IgD-negative memory B cell (primary cell): Measurements from ENCODE around the gene ANKRD13B. TPM values are rescaled to one million over a fixed set of nuclear protein-coding genes. Genes with fewer than 3 reads are reported as not detected.

Experiments used
- H3K27ac Mint-ChIP-seq, 3 donors: one replicate each; pipeline ENCODE4 v1.8.0; 2020 to 2022; ENCODE audit warnings: mild to moderate bottlenecking in 3 of 3, mixed read lengths in 3 of 3, moderate library complexity in 1 of 3
- H3K27me3 Mint-ChIP-seq: one replicate; pipeline ENCODE4 v1.8.0; 2021; ENCODE audit warnings: mixed read lengths
- H3K36me3 Mint-ChIP-seq: one replicate; pipeline ENCODE4 v1.8.0; 2020; ENCODE audit warnings: mild to moderate bottlenecking, mixed read lengths
- H3K4me1 Mint-ChIP-seq, 3 donors: one replicate each; pipeline ENCODE4 v1.8.0; 2020 to 2022; ENCODE audit warnings: mixed read lengths in 3 of 3, mild to moderate bottlenecking in 1 of 3
- H3K4me3 Mint-ChIP-seq, 4 donors: one replicate each; pipeline ENCODE4 v1.8.0; 2020 to 2022; ENCODE audit warnings: mild to moderate bottlenecking in 4 of 4, mixed read lengths in 4 of 4, moderate library complexity in 3 of 4
- H3K9me3 Mint-ChIP-seq, 3 donors: one replicate each; pipeline ENCODE4 v1.8.0; 2020 to 2021; ENCODE audit warnings: mixed read lengths in 3 of 3, mild to moderate bottlenecking in 1 of 3
- polyA plus RNA-seq: library from polyadenylated mRNA; unstranded; fragments of 300-500 nt; fragmentation: Illumina TruSeq; gene quantifications from one replicate; pipeline ENCODE4 v1.2.3, GENCODE V29; 2021

ANKRD13B gene
- polyA plus RNA-seq, 1 donor from 2014 or later: not detected

GRCh38 chr17:29612404-29613280, 19.7 kb downstream of the ANKRD13B start:
- no peaks in the 10 kb centered on the region for H3K36me3 Mint-ChIP-seq
- H3K27ac Mint-ChIP-seq: no peak overlapping the region
- peak overlapping the region in 2 of 4 donors; percentile 50 to 63 for H3K4me3 Mint-ChIP-seq
- peaks cover 6% of the 10 kb centered on the region for H3K27me3 Mint-ChIP-seq
- H3K9me3 Mint-ChIP-seq: no peaks in the 10 kb centered on the region
- H3K4me1 Mint-ChIP-seq: peaks cover 13 to 24% (median 14%) of the 10 kb centered on the region in 3 donors

DNA sequence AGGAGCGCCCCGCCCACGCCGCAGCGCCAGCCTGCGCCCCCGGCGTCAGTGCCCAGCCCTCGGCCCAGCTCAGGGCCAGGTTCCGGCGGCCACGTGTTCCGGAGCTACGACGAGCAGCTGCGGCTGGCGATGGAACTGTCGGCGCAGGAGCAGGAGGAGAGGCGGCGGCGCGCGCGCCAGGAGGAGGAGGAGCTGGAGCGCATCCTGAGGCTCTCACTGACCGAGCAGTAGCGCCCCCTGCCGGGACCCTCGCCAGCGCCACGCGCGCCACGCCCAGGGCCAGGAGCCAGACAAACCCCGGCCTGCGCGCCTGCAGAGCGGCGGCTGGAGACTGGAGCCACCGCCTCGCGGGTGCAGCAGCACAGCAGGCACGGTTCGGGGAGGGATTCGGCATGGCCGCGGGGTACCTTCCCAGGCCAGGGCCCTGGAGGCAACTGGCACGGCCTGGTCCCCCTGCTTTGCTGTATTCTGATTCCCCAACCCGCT, 20.5 kb downstream of the ANKRD13B start:
- Mint-ChIP-seq H3K27me3 (peaks cover 6% of the 10 kb centered on the region), H3K36me3 (no peaks in the 10 kb centered on the region), H3K4me3 (peak overlapping the region in 3 of 4 donors; percentile 38 to 87 (median 79)), H3K4me1 (peaks cover 13 to 24% (median 14%) of the 10 kb centered on the region in 3 donors), H3K9me3 (no peaks in the 10 kb centered on the region), H3K27ac (peak overlapping the region in 1 of 3 donors; percentile 14)

DNA sequence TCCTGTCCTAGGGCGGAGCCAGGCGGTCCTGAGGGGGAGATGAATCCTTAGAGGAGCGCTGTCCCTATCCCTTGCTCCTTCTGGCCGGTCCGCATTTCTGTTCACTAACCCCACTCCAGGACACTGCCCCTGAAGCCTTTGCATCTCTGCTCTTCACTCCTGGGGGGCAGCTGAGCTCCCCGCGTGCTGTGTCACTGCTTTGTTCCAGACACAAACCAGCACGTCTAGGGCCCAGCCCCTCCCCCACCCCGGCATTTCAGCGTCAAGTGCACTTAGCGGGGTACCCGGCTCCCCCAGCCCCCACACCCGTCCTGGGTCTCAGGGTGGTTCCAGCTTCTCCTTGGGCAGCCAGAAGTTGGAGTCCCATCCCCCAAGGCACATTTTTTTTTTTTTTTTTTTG, 20.9 kb downstream of the ANKRD13B start:
- Mint-ChIP-seq H3K27me3 (peaks cover 6% of the 10 kb centered on the region), H3K4me3 (peak overlapping the region in 2 of 4 donors; percentile 79 to 87), H3K4me1 (peaks cover 13 to 24% (median 14%) of the 10 kb centered on the region in 3 donors), H3K9me3 (no peaks in the 10 kb centered on the region), H3K27ac (peak overlapping the region in 1 of 3 donors; percentile 14), H3K36me3 (no peaks in the 10 kb centered on the region)

GRCh38 chr17:29614349-29615047, 21.6 kb downstream of the ANKRD13B start:
- H3K27ac Mint-ChIP-seq: peak overlapping the region in 1 of 3 donors; percentile 14
- H3K27me3 Mint-ChIP-seq: peaks cover 6% of the 10 kb centered on the region
- no peaks in the 10 kb centered on the region for H3K9me3 Mint-ChIP-seq
- peaks cover 13 to 24% (median 14%) of the 10 kb centered on the region in 3 donors for H3K4me1 Mint-ChIP-seq
- H3K36me3 Mint-ChIP-seq: no peaks in the 10 kb centered on the region
- H3K4me3 Mint-ChIP-seq: peak overlapping the region; percentile 79 to 94 (median 87)

- H3K4me3 Mint-ChIP-seq: peak overlapping the region; percentile 79 to 94 (median 87)
- H3K27ac Mint-ChIP-seq: peak overlapping the region in 1 of 3 donors; percentile 14
- H3K9me3 Mint-ChIP-seq: no peaks in the 10 kb centered on the region
Observed at GRCh38 chr17:29615048-29615385, 22.1 kb downstream of the ANKRD13B start.

DNA sequence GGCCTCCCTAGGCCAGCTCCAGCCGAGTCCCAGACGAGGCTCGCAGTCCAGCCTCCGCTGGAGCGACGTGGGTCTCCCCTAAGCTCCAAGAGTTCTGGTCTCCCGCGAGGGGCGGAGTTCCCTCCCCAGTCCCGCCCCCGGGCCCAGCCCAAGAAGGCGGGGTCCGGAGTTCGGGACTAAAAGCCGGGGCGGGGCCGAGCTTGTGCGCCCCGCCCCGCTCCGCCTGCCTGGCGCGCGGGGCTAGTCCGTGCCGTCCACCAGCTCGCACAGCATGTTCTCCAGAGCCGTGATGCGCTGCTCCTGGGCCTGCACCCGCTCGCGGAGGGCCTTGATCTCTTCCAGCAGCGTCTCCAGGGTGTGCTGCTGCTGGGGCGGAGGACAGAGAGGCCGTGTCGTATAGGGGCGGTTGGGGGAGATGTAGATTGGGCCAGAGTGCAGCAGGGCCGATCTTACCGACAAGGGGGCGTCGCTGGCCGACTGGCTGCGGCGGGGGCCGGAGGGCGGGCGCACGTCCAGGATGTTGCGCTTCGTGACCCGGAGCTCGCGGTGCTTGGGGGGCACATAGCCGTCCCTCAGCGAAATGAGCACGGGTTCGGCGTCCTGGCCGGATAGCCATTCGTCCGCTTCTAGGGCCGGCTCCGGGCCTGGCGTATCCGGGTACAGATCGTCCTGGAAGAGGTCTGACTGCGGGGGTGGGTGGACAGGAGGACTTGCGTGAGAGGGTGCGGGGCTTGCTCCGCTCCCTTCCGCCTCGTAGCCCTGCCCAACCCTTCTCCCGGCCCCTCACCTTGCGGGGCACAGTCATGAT, 22.8 kb downstream of the ANKRD13B start:
- Mint-ChIP-seq H3K4me3 (peak overlapping the region; percentile 79 to 94 (median 87)), H3K9me3 (no peaks in the 10 kb centered on the region), H3K4me1 (peaks cover 13 to 22% (median 14%) of the 10 kb centered on the region in 3 donors), H3K36me3 (no peaks in the 10 kb centered on the region), H3K27ac (peak overlapping the region in 1 of 3 donors; percentile 14), H3K27me3 (peaks cover 6% of the 10 kb centered on the region)

More at GRCh38 chr17:29615048-29615385, 22.1 kb downstream of the ANKRD13B start:
- H3K27me3 Mint-ChIP-seq: peaks cover 6% of the 10 kb centered on the region
- peaks cover 13 to 24% (median 14%) of the 10 kb centered on the region in 3 donors for H3K4me1 Mint-ChIP-seq
- H3K36me3 Mint-ChIP-seq: no peaks in the 10 kb centered on the region

GRCh38 chr17:29616300-29617048, 23.5 kb downstream of the ANKRD13B start:
- H3K27ac Mint-ChIP-seq: peak overlapping the region in 2 of 3 donors; percentile 18 to 57
- peaks cover 13 to 18% (median 14%) of the 10 kb centered on the region in 3 donors for H3K4me1 Mint-ChIP-seq

DNA sequence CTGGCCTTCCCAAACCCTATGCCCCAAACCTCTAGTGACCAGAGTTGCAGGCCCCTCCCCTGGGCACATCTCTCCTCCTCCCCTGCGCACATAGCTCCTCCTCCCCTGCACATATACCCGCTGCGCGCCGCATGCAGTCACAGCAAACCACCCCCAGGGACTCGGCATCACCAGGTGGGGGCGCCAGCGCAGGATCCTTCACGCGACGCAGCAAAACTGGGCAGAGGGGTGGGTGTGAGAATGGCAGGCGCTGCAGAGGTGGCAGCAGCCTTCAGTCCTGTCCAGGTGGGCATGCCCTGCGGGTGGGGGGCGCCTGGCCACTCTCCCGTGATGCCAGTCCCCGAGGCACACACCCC, 24.2 kb downstream of the ANKRD13B start:
- Mint-ChIP-seq H3K36me3 (no peaks in the 10 kb centered on the region), H3K27me3 (peaks cover 6% of the 10 kb centered on the region), H3K4me1 (peaks cover 14 to 18% (median 17%) of the 10 kb centered on the region in 3 donors), H3K9me3 (no peaks in the 10 kb centered on the region), H3K27ac (peak overlapping the region in 2 of 3 donors; percentile 18 to 57), H3K4me3 (peak overlapping the region; percentile 79 to 94 (median 87))

More at GRCh38 chr17:29616300-29617048, 23.5 kb downstream of the ANKRD13B start:
- Mint-ChIP-seq H3K4me3 (peak overlapping the region; percentile 79 to 94 (median 87)), H3K9me3 (no peaks in the 10 kb centered on the region), H3K27me3 (peaks cover 6% of the 10 kb centered on the region), H3K36me3 (no peaks in the 10 kb centered on the region)

DNA sequence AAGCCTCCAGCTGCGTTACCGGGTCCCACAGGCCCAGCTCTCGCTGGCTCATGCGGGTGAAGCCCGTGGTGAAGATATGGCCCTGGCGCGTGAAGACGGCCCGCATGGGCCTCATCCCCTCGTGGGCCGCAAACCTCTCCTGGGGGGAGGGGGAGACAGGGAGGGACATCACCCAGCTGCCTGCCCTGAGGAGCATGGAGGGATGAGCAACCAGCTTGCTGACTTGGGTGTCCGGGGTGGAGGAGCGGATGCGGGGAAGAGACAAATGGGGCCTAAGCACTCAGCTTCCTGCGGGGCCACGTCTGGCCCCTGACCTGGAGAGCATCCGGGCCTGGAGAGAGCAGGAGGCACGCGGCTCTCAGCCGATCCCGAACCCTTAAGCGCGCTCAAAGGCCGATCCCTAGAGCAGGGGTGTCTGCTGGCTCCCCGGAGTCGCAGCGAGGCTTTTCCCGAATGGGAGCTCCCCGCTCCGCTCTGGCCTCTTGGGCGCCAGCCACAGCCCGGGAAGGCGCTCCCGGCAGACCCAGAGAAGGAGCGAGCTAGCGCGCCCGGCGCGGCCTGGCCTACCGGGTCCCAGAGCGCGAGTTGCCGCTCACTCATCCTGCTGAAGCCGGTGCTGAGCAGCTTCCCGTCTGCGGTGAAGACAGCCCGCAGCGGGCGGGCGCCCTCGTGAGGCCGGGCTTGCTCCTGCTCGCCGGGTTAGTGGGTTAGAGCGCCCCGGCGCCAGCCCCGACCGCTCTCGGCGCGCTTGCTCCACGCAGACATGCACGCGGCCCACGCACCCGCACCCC, 24.7 kb downstream of the ANKRD13B start:
- Mint-ChIP-seq H3K27me3 (peaks cover 6% of the 10 kb centered on the region), H3K27ac (peak overlapping the region in 1 of 3 donors; percentile 18), H3K4me1 (peaks cover 14 to 18% (median 17%) of the 10 kb centered on the region in 3 donors), H3K9me3 (no peaks in the 10 kb centered on the region), H3K4me3 (peak overlapping the region; percentile 79 to 94 (median 87)), H3K36me3 (no peaks in the 10 kb centered on the region)

DNA sequence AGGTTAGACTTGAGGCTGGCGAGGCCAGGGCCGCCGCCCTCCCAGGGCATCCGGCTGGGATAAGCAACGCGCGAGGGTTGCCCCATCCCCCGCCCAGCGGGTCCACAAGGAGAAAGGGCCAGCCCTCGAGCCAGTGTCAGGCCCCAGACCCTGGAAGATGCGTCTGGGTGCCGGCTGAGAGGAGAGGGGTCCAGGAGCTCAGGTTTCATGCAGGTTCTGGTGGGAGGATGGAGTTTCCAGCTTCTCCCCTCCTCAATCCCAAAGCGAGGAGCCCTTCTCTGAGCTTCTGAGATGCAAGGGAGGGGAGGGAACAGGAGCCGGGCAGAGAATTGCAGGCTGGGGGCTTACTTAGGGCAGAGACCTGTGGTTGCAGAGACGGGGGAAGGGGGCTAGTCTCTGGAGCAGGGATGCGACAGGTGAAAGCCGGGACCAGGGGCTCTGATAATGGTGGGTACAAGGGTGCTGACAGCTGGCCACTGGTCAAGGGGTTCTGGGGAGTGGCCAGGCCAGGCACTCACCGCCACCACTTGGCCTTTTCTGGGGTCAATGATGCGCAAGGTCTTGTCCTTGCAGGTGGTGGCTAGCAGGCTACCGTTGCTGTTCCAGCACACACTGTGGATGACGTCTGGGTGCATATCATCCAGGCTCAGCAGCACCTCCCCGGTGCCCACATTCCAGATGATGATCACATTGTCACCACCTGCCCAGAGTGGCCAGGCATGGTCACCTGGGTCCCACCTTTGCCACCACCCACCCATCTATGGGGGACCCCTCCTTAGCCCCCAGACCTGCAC, 25.5 kb downstream of the ANKRD13B start:
- Mint-ChIP-seq H3K27ac (no peak overlapping the region), H3K36me3 (no peaks in the 10 kb centered on the region), H3K4me1 (peaks cover 18 to 26% (median 19%) of the 10 kb centered on the region in 3 donors), H3K4me3 (peak overlapping the region in 3 of 4 donors; percentile 79 to 94 (median 80)), H3K9me3 (no peaks in the 10 kb centered on the region), H3K27me3 (peaks cover 6% of the 10 kb centered on the region)

DNA sequence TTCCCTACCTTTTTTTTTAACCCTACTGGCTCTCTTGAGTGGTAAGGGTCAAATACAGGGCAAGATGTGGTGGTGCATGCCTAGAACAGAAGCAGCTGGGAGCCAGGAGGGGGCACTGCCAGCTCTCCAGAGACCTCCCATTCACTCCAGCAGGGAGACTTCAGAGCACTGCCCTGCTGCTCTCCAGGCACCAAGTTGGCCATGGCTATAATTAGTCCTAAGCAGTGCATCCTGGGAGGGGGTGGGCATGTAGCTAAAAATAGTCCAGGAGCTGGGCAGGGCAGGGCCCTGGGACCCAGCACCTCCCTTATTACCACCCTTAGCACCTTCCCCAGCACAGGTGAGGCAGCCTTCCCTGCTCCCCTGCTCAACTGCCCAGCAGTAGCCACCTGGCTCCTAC, 26.3 kb downstream of the ANKRD13B start:
- no peaks in the 10 kb centered on the region for H3K9me3 Mint-ChIP-seq
- peak overlapping the region in 2 of 4 donors; percentile 16 to 79 for H3K4me3 Mint-ChIP-seq
- H3K4me1 Mint-ChIP-seq: peaks cover 15 to 27% (median 17%) of the 10 kb centered on the region in 3 donors
- no peak overlapping the region for H3K27ac Mint-ChIP-seq
- no peaks in the 10 kb centered on the region for H3K36me3 Mint-ChIP-seq
- peaks cover 6% of the 10 kb centered on the region for H3K27me3 Mint-ChIP-seq

DNA sequence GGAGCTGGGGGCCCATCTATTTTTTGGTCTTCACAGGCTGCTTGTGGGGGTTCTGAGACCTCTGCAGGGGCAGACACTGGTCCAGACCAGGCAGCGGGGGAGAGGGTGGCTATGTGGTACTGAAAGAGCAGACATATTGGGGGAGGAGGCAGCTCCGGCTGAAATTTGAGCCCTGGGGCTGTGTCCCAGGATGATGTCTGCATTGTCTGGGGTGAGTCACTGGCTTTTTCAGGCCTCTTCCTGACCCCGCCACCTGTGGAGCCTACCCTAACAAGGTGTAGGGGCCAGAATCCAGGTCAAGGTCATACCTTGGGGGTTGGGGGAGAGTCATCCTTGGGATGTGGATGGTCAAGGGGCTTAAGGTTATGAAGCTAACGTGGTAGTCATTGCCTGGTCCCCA, 27.3 kb downstream of the ANKRD13B start:
- Mint-ChIP-seq H3K36me3 (no peaks in the 10 kb centered on the region), H3K27me3 (peaks cover 6% of the 10 kb centered on the region), H3K4me1 (peaks cover 15 to 22% (median 15%) of the 10 kb centered on the region in 3 donors), H3K27ac (no peak overlapping the region), H3K4me3 (peak overlapping the region in 1 of 4 donors; percentile 79), H3K9me3 (no peaks in the 10 kb centered on the region)
